Tibial nerve (tissue), 4 donors: ENCODE measurements around the gene ARHGAP25. TPM values are rescaled to one million over a fixed set of nuclear protein-coding genes. Genes with fewer than 3 reads are reported as not detected.

Experiments used
- DNase-seq, 2 donors: peaks; one replicate each; pipeline ENCODE4 v3.0.0-alpha.2; 2019; ENCODE audit warnings: low spot score in 2 of 2
- H3K27ac ChIP-seq, 4 donors: fragments of 200-600 bp; sonication (generic) in 3 of 4; one replicate each; pipeline ENCODE4 v1.5.1; 2017 to 2019; ENCODE audit warnings: mild to moderate bottlenecking in 1 of 4
- H3K27me3 ChIP-seq, 2 donors: fragments of 200-600 bp; sonication (generic) in 1 of 2; one replicate each; pipeline versions ENCODE4 v1.5.1 to v1.6.0; 2017 to 2019
- H3K36me3 ChIP-seq, 3 donors: fragments of 200-600 bp; sonication (generic); one replicate each; pipeline ENCODE4 v1.5.1; 2018 to 2019
- H3K4me1 ChIP-seq, 4 donors: fragments of 200-600 bp; sonication (generic) in 3 of 4; one replicate each; pipeline ENCODE4 v1.5.1; 2017 to 2019
- H3K4me3 ChIP-seq, 4 donors: fragments of 200-600 bp; sonication (generic) in 3 of 4; one replicate each; pipeline ENCODE4 v1.5.1; 2017 to 2019; ENCODE audit warnings: mild to moderate bottlenecking in 1 of 4, moderate library complexity in 1 of 4
- H3K9me3 ChIP-seq, 4 donors: fragments of 200-600 bp; sonication (generic) in 3 of 4; one replicate each; pipeline ENCODE4 v1.5.1; 2017 to 2019
- EP300 ChIP-seq, 2 donors: sonication (generic); formaldehyde crosslinking; IDR thresholded peaks; one replicate each; pipeline ENCODE4 v1.6.1; 2017; ENCODE audit warnings: antibody characterized with exemption in 2 of 2, mild to moderate bottlenecking in 1 of 2
- POLR2A ChIP-seq, 2 donors: fragments of 450-650 bp; IDR thresholded peaks; one replicate each; pipeline ENCODE4 v1.6.1; 2017; ENCODE audit warnings: antibody characterized with exemption in 2 of 2, mild to moderate bottlenecking in 2 of 2, moderate library complexity in 2 of 2
- WGBS, 2 donors: methylation state at CpG; one replicate each; pipeline ENCODE4 v1.1.5; 2018; 5-methylcytosine and 5-hydroxymethylcytosine counted together
- total RNA-seq, 4 donors: library from RNA; depleted of rRNA; stranded (reverse); fragments of >200 nt; gene quantifications; one replicate each; pipeline ENCODE4 v1.1.0, GENCODE V29; 2016
- TF ChIP-seq, protein P1 (sequence below), 5 experiments: fragments of 200-600 bp in 3 of 5; fragments of 450-650 bp in 2 of 5; sonication (generic) in 3 of 5; IDR thresholded peaks; one replicate each; pipeline ENCODE4 v1.5.1; 2016 to 2019; ENCODE audit warnings: antibody characterized with exemption in 5 of 5, mild to moderate bottlenecking in 3 of 5, moderate library complexity in 2 of 5

ARHGAP25 gene
- total RNA-seq, 4 donors from 2014 or later, result 4.3 to 9.6 (median 5.3) TPM

DNA sequence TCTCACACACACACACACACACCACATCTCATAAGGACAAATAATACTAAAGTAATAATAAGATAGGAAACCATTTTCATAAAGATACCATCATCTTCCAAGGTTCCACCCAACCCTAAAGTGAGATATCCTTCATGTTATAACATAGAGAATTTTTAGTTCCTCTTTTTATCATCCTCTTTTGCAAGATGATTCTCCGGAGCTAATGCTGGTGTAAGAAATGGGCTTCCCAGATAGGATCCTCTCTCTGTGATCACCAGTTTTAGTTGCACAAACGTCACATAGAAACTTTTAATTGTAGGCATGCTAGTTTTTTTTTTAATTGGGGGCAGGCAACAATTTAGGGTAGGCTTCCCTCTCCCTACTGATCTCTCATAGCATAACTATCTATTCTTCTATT lies 49.6 kb downstream of the ARHGAP25 start:
- H3K27ac ChIP-seq, result no peak overlapping the region
- no peak overlapping the region for H3K4me3 ChIP-seq
- DNase-seq, result no peak
- H3K27me3 ChIP-seq, result no peaks in the 10 kb centered on the region
- peaks cover 0 to 6% (median 0%) of the 10 kb centered on the region in 4 donors for H3K4me1 ChIP-seq
- H3K9me3 ChIP-seq, result no peaks in the 10 kb centered on the region
- WGBS, 2 donors, result 71 to 78% methylated on average over 2 of the region's 2 CpGs
- TF ChIP-seq EP300 (IDR thresholded peaks at IDR 0.05) (no peak), POLR2A (IDR thresholded peaks at IDR 0.05) (no peak)
- TF ChIP-seq, protein P1, sequence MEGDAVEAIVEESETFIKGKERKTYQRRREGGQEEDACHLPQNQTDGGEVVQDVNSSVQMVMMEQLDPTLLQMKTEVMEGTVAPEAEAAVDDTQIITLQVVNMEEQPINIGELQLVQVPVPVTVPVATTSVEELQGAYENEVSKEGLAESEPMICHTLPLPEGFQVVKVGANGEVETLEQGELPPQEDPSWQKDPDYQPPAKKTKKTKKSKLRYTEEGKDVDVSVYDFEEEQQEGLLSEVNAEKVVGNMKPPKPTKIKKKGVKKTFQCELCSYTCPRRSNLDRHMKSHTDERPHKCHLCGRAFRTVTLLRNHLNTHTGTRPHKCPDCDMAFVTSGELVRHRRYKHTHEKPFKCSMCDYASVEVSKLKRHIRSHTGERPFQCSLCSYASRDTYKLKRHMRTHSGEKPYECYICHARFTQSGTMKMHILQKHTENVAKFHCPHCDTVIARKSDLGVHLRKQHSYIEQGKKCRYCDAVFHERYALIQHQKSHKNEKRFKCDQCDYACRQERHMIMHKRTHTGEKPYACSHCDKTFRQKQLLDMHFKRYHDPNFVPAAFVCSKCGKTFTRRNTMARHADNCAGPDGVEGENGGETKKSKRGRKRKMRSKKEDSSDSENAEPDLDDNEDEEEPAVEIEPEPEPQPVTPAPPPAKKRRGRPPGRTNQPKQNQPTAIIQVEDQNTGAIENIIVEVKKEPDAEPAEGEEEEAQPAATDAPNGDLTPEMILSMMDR (IDR thresholded peaks at IDR 0.05), result no peak
- H3K36me3 ChIP-seq, result no peaks in the 10 kb centered on the region

- TF ChIP-seq, protein P1 (IDR thresholded peaks at IDR 0.05), result no peak
- TF ChIP-seq POLR2A (IDR thresholded peaks at IDR 0.05), result no peak
- TF ChIP-seq EP300 (IDR thresholded peaks at IDR 0.05), result no peak
- 20 to 31% methylated on average over 1 of the region's 1 CpG for WGBS, 2 donors
- no peaks in the 10 kb centered on the region for H3K36me3 ChIP-seq
- peaks cover 0 to 6% (median 0%) of the 10 kb centered on the region in 4 donors for H3K4me1 ChIP-seq
- no peak overlapping the region for H3K27ac ChIP-seq
- no peaks in the 10 kb centered on the region for H3K27me3 ChIP-seq
- H3K4me3 ChIP-seq, result no peak overlapping the region
- no peaks in the 10 kb centered on the region for H3K9me3 ChIP-seq
- DNase-seq, result no peak
Measured at GRCh38 chr2:68784915-68785314, 50.3 kb downstream of the ARHGAP25 start.

DNA sequence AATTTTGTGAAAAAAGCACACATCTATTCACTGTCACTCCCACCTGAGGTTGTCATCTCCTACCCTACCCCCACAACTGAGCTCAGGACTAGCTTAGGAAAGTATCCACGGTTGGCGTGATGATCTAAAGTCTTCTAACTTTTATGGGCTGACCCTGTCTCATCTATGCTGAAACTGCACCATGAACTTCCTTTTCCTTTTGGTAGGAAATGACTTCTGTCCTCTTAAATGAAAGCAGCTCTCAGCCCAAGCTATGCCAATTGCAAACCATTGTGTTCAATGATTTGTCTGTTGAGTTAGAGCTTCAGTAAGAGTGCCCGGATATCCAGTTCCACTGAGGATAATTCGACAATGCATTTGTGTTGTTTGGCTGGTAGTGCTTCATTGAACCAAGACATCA lies 52.7 kb downstream of the ARHGAP25 start:
- DNase-seq, result no peak
- H3K9me3 ChIP-seq, result no peaks in the 10 kb centered on the region
- WGBS, 2 donors, result 80 to 81% methylated on average over 4 of the region's 4 CpGs
- no peaks in the 10 kb centered on the region for H3K36me3 ChIP-seq
- H3K4me3 ChIP-seq, result no peak overlapping the region
- H3K27ac ChIP-seq, result no peak overlapping the region
- TF ChIP-seq POLR2A (IDR thresholded peaks at IDR 0.05) (no peak), EP300 (IDR thresholded peaks at IDR 0.05) (no peak)
- TF ChIP-seq, protein P1 (IDR thresholded peaks at IDR 0.05), result no peak
- H3K4me1 ChIP-seq, result peaks cover 0 to 6% (median 0%) of the 10 kb centered on the region in 4 donors
- H3K27me3 ChIP-seq, result no peaks in the 10 kb centered on the region

GRCh38 chr2:68789603-68790002 lies 55.0 kb downstream of the ARHGAP25 start:
- peaks cover 0 to 4% (median 0%) of the 10 kb centered on the region in 4 donors for H3K4me1 ChIP-seq
- 79 to 95% methylated on average over 7 of the region's 7 CpGs for whole genome bisulfite sequencing, 2 donors
- no peaks in the 10 kb centered on the region for H3K9me3 ChIP-seq
- DNase-seq, result no peak
- no peak overlapping the region for H3K4me3 ChIP-seq
- no peaks in the 10 kb centered on the region for H3K27me3 ChIP-seq
- H3K27ac ChIP-seq, result peak overlapping the region in 1 of 4 donors; percentile 50
- no peaks in the 10 kb centered on the region for H3K36me3 ChIP-seq
- TF ChIP-seq, protein P1 (IDR thresholded peaks at IDR 0.05), result no peak
- TF ChIP-seq EP300 (IDR thresholded peaks at IDR 0.05), result no peak
- no peak for TF ChIP-seq POLR2A (IDR thresholded peaks at IDR 0.05)

- Histone ChIP-seq H3K4me3 (no peak overlapping the region), H3K9me3 (no peaks in the 10 kb centered on the region), H3K27me3 (no peaks in the 10 kb centered on the region), H3K36me3 (no peaks in the 10 kb centered on the region), H3K27ac (peak overlapping the region in 1 of 4 donors; percentile 43), H3K4me1 (no peaks in the 10 kb centered on the region)
- no peak for TF ChIP-seq EP300 (IDR thresholded peaks at IDR 0.05)
- TF ChIP-seq, protein P1 (IDR thresholded peaks at IDR 0.05), result no peak
- TF ChIP-seq POLR2A (IDR thresholded peaks at IDR 0.05), result no peak
- 73 to 79% methylated on average over 7 of the region's 7 CpGs for WGBS, 2 donors
- DNase-seq, result no peak
Measured at GRCh38 chr2:68790600-68790999, 56.0 kb downstream of the ARHGAP25 start.
